A549 (cell line): ENCODE results near the gene MTCH2.

Experiments
- CHD2 ChIP-seq: fragments of 150-350 bp; IDR thresholded peaks from 2 replicates; pipeline ENCODE4 v1.6.1; 2014; ENCODE audit warnings: low read length; ENCODE audit not compliant: partially characterized antibody
- CTCF ChIP-seq: fragments of >200 bp; sonication (Bioruptor Twin); formaldehyde crosslinking; IDR thresholded peaks from 3 replicates; pipeline ENCODE4 v1.5.1; 2016

- TF ChIP-seq CHD2 (no peak), CTCF (no peak)
Measured at GRCh38 chr11:47672283-47672730, 29.9 kb upstream of the MTCH2 start.
